Measurements from ENCODE around the gene PTPRM.

PTPRM gene

GRCh38 chr18:8399138-8399537 lies 832.0 kb downstream of the PTPRM start:
- no peak for DNase-seq (ENCODE audit: low spot score)

GRCh38 chr18:8400193-8400752 lies 833.2 kb downstream of the PTPRM start:
- no peak for DNase-seq (ENCODE audit: low spot score)

DNA sequence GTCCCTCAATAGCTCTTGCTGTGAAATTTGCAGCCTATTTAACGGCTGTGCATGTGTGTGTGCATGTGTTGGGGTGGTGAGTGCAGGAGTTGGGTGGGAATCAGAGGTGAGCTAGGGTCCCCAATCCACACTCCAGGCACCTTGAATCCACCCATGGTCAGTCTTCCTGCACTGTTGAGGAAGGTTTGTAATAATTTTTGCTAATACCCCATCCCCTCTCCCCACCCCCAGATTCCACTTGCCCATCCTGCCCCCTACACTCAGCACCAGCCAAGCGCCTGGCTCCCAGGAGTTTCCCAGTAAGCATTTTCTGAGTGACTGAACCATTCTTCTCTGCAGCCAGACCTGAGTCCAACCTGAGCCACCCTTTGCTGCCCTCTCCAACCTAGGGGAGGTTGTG lies 833.7 kb downstream of the PTPRM start:
- DNase-seq (ENCODE audit: low spot score) = no peak

GRCh38 chr18:8401606-8402005 lies 834.5 kb downstream of the PTPRM start:
- DNase-seq (ENCODE audit: low spot score) = no peak

GRCh38 chr18:8402237-8402636 lies 835.1 kb downstream of the PTPRM start:
- no peak for DNase-seq (ENCODE audit: low spot score)

DNA sequence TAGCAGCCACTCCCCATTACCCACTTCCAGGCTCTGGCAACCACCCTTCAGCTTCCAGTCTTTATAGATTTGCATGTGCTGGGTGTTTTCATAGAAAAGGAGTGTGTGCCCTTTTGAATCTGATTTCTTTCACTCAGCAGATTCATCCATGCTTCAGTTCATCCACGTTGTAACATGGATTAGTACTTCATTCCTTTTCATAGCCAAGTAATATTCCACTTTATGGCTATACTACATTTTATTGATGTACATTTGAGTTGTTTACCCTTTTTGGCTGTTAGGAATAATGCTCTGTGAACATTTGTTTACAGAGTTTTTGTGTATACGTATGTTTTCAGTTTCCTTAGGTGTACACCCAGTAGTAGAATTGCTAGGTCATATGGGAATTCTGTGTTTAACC lies 836.6 kb downstream of the PTPRM start:
- DNase-seq (ENCODE audit: low spot score) = no peak

- no peak for DNase-seq (ENCODE audit: low spot score)
These were observed 839.2 kb downstream of the PTPRM start for GRCh38 chr18:8406186-8406867.

DNA sequence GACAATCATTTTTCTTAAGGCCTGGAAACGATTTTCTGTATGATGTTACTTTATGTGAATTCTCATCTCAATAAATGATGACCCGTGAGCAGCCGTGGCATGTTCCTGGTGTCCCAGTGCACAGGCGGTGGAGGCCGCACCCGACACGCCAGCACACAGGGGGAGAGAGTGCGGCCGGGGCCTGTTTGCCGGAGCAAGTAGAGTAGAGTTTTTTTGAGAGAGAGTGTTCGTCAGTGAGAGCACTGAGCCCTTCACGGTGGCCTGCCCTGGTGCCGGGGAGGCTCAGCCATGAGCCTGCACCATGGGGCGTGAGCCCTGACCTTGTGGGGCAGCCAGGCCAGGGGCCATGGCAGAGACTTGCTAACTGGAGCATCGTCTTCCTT lies 839.7 kb downstream of the PTPRM start:
- DNase-seq (ENCODE audit: low spot score) = no peak

DNA sequence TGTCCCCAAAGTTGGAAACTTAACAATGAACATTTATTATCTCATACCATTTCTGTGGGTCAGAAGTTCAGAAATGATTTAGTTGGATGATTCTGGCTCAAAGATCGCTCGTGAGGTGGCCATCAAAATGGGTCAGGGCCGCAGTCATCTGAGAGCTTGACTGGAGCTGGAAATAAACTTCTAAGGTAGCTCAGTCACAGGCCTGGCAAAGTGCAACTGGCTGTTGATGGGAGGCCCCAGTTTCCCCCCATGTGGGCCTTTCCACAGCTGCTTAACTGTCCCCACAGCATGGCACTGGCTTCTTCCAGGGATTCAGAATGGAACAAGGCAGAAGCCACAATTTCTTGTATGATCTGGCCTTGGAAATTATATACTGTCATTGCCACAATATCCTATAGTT lies 842.0 kb downstream of the PTPRM start:
- DNase-seq (ENCODE audit: low spot score) = no peak

DNA sequence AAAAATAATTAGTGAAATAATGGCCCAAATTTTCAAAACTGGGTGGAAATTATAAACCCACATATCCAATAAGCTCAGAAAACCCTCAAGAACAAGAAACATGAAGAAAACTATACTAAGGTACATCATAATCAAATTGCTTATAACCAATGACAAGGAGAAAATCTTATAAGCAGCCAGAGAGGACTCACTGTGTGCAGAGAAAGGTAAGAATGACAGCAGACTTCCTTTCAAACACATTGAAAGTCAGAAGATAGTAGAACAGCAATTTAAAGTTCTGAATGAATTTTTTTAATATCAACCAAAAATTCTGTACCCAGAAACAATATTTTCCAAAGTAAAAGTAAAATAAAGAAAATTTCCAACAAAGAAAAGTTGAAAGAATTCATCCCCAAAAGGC lies 844.4 kb downstream of the PTPRM start:
- DNase-seq (ENCODE audit: low spot score) = no peak

- no peak for DNase-seq (ENCODE audit: low spot score)
These were observed 845.0 kb downstream of the PTPRM start for GRCh38 chr18:8412117-8412516.

DNA sequence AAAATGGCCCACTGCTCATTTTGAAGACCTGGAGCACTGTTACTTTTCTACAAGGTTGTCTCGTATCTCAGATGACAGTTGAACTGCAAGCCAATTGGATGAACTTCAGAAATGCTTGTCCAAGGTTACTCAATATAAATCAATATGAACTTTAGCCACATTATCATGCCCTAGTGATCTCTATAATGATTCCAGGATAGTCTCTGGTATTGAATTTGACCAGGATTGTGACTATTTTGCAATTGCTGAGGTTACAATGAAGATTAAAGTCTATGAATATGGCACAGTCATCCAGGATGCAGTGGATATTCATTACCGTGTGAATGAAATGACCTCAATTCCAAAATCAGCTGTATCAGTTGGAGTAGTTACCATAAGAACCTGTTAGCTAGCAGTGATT lies 846.1 kb downstream of the PTPRM start:
- no peak for DNase-seq (ENCODE audit: low spot score)

DNA sequence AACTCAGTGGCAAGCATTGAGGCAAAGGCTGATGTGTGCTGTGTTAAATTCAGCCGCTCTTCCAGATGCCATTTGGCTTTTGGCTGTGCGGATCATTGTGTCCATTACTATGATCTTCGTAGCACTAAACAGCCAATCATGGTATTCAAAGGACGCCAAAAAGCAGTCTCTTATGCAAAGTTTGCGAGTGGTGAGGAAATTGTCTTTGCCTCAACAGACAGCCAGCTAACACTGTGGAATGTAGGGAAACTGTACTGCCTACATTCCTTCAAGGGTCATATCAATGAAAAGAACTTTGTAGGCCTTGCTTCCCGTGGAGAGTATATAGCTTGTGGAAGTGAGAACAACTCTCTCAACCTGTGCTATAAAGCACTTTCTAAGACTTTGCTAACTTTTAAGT lies 846.6 kb downstream of the PTPRM start:
- DNase-seq (ENCODE audit: low spot score) = no peak

- DNase-seq (ENCODE audit: low spot score) = no peak
These were observed 849.3 kb downstream of the PTPRM start for GRCh38 chr18:8416212-8417019.

GRCh38 chr18:8422391-8422790 lies 855.3 kb downstream of the PTPRM start:
- DNase-seq (ENCODE audit: low spot score) = no peak

GRCh38 chr18:8423051-8423557 lies 856.0 kb downstream of the PTPRM start:
- DNase-seq (ENCODE audit: low spot score) = no peak

DNA sequence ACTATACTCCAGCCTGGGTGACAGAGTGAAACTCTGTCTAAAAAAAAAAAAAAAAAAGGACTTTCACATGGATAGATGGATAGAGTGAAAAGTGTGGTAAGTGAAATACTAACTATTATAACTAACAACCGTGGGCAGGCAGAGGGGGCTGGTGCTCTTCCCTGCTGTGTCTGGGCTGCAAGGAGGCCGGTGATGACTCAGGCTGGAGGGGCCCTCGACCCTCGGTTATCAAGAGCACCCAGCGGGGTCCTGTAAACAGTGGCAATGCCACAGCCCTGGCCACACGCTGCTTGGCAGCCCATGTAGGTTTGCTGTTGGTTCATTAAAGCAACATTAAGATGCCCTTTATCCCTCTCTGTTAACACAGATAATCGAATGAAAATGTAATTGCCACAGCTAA lies 857.4 kb downstream of the PTPRM start:
- no peak for DNase-seq (ENCODE audit: low spot score)

DNA sequence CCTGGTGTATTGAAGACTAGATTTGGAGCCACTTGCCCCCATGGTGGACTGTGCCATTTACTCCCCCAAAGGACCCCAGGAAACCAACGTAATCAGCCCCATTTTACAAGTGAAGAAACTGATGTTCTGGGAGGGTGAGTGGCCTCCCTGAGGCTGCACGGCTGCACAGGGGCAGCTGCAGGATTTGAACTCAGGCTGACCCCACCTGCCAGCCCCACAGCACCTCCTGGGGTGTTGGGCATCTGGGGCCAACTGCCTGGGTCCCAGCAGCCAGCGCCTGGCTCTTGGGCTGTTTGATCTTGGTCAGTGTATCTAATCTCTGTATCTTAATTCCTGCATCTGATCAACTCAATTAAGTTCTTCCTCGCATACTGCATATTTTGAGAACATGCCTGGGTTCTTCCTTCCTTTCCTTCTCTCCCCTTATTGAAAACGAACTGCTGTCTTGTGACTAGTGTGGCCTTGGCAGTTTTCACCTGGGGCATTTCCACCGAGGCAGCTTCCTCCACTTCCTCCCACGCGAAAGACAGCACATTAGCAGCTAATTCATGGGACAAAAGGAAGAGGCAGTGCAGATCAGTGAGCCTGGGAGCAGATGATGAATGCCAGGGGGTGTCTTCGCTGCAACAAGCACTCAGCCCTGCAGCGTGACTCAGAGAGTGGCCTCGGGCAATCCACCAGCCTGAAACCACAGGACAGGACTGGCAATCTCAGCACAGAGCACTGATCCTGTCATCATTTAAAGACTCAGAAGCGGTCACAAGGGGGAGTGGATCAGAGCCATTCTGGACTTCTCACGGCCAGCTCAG lies 858.0 kb downstream of the PTPRM start:
- no peak for DNase-seq (ENCODE audit: low spot score)

- DNase-seq (ENCODE audit: low spot score) = no peak
These were observed 859.3 kb downstream of the PTPRM start for GRCh38 chr18:8426401-8426800.

DNA sequence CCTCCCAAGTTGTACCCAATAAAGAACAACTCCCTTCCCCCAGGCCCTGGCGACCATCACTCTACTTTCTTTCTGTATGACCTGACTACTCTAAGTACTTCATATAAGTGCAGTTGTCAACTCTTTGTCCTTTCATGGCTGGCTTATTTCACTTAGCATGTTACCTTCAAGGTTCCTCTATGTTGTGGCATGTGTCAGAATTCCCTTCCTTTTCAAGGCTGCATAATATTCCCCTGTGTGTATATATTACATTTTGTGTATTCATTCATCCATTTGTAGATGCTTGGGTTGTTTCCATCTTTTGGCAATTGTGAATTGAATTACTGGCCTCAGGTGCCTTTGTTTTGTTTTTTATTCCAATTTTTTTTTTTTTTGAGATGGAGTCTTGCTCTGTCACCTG lies 860.2 kb downstream of the PTPRM start:
- no peak for DNase-seq (ENCODE audit: low spot score)

GRCh38 chr18:8428951-8429350 lies 861.8 kb downstream of the PTPRM start:
- no peak for DNase-seq (ENCODE audit: low spot score)

- no peak for DNase-seq (ENCODE audit: low spot score)
These were observed 863.9 kb downstream of the PTPRM start for GRCh38 chr18:8431036-8431435.
